Measurements from ENCODE around the gene USP11. TPM values are rescaled to one million over a fixed set of nuclear protein-coding genes. Genes with fewer than 3 reads are reported as not detected.

Gene USP11
- total RNA-seq, 1 experiment from 2014 or later: 153 TPM

GRCh38 chrX:47231167-47231566 lies 1.6 kb upstream of the USP11 start:
- H3K36me3 Mint-ChIP-seq (ENCODE audit: insufficient read depth in 1 of 3, low read depth in 3 of 3): peaks cover 24 to 43% (median 33%) of the 10 kb centered on the region in 3 experiments
- Histone ChIP-seq H3K9me3 (ENCODE audit: control insufficient read depth, low read depth, low read length) (no peaks in the 10 kb centered on the region), H3K4me2 (ENCODE audit: insufficient read depth, insufficient read length, low read length) (no peak overlapping the region), H4K8ac (replicated peaks; ENCODE audit: insufficient read length, low read depth, low read length) (no peak overlapping the region), H3K79me2 (ENCODE audit: insufficient read depth, low read length) (peaks cover 15% of the 10 kb centered on the region; the same call in 1 of the 2 replicates), H3K14ac (ENCODE audit: insufficient read depth, low read length) (no peak overlapping the region), H2BK12ac (ENCODE audit: insufficient read length, low read depth, low read length) (no peak overlapping the region), H3K79me1 (ENCODE audit: insufficient read depth, low read depth, low read length, poor library complexity, severe bottlenecking) (no peaks in the 10 kb centered on the region), H2AK5ac (ENCODE audit: insufficient read length, low read length) (no peak overlapping the region), H3K23me2 (ENCODE audit: insufficient read length, low read depth, low read length, poor library complexity, severe bottlenecking) (peaks cover 5% of the 10 kb centered on the region), H2BK5ac (ENCODE audit: insufficient read length, low read length) (no peak overlapping the region), H3K56ac (ENCODE audit: insufficient read length, low read depth, low read length) (no peak overlapping the region), H2BK120ac (ENCODE audit: low read depth, low read length, poor library complexity, severe bottlenecking) (no peak overlapping the region), H3T11ph (ENCODE audit: low read length) (no peak overlapping the region), H4K5ac (ENCODE audit: insufficient read length, low read depth, low read length) (no peak overlapping the region), H4K91ac (ENCODE audit: insufficient read length, low read depth, low read length) (no peak overlapping the region), H4K20me1 (ENCODE audit: control insufficient read depth, insufficient read depth, insufficient read length) (peaks cover 2% of the 10 kb centered on the region), H3K27ac (ENCODE audit: insufficient read length, low read depth, low read length) (no peak overlapping the region), H2BK20ac (ENCODE audit: low read depth, low read length, poor library complexity, severe bottlenecking) (no peak overlapping the region), H3K27me3 (ENCODE audit: insufficient read depth, low read length) (no peaks in the 10 kb centered on the region), H2AFZ (ENCODE audit: low read length) (no peak overlapping the region), H2BK15ac (ENCODE audit: low read depth, low read length) (no peak overlapping the region), H3K9ac (ENCODE audit: extremely low read depth, insufficient read length, low read length) (no peak overlapping the region), H3K18ac (ENCODE audit: insufficient read length, low read depth, low read length) (no peak overlapping the region), H3K23ac (ENCODE audit: insufficient read length, low read depth, low read length) (no peak overlapping the region), H3K4me1 (ENCODE audit: insufficient read depth, low read length) (0 out of 2 replicates have a peak, but pooled peaks cover 2% of the 10 kb centered on the region), H3K4ac (ENCODE audit: low read depth, low read length) (no peak overlapping the region)
- no peak for DNase-seq
- H3K4me3 Mint-ChIP-seq: peak overlapping the region; percentile 24 to 100; a peak in 2 of 5 replicates
- no peak overlapping the region; a peak in 2 of 7 replicates for H3K27ac Mint-ChIP-seq
- peaks cover 5 to 24% of the 10 kb centered on the region in 2 experiments for H3K4me1 Mint-ChIP-seq
- H3K27me3 Mint-ChIP-seq (ENCODE audit: low read depth): peaks cover 2% of the 10 kb centered on the region; the same call in 1 of the 2 replicates
- TF ChIP-seq CTCF (conservative IDR thresholded peaks at IDR 0.05): no peak
- WGBS (ENCODE audit: extremely low coverage, insufficient read length, low lambda C conversion rate): no CpG with 5 or more reads among the region's 2 CpGs
- no peaks in the 10 kb centered on the region; a peak in 1 of 5 replicates for H3K9me3 Mint-ChIP-seq
